WTC11 (cell line): ENCODE results near the gene OPTN.

Source experiments
- GRHL2 ChIP-seq: fragments of 250-450 bp; sonication (Bioruptor Pico); IDR thresholded peaks from 2 replicates; pipeline ENCODE4 v1.8.0; 2022; ENCODE audit warnings: mild to moderate bottlenecking, moderate library complexity; ENCODE audit not compliant: insufficient replicate concordance, severe bottlenecking
- KAT7 ChIP-seq: sonication (generic); formaldehyde crosslinking; IDR thresholded peaks from 2 replicates; pipeline ENCODE4 v1.8.1; 2023; ENCODE audit warnings: missing genetic modification reagents, mild to moderate bottlenecking, borderline replicate concordance
- SMAD3 ChIP-seq: sonication (generic); formaldehyde crosslinking; IDR thresholded peaks from 2 replicates; pipeline ENCODE4 v1.8.0; 2022; ENCODE audit warnings: missing genetic modification reagents, mild to moderate bottlenecking, borderline replicate concordance
- SMAD4 ChIP-seq: sonication (generic); formaldehyde crosslinking; IDR thresholded peaks from 2 replicates; pipeline ENCODE4 v1.8.0; 2022; ENCODE audit warnings: mild to moderate bottlenecking, missing genetic modification reagents
- ZNF263 ChIP-seq: sonication (generic); formaldehyde crosslinking; IDR thresholded peaks from 2 replicates; pipeline ENCODE4 v1.8.1; 2022; ENCODE audit warnings: low read depth, mild to moderate bottlenecking, moderate library complexity, missing genetic modification reagents
- TF ChIP-seq, protein P1 (sequence below): fragments of 200-600 bp; IDR thresholded peaks from 2 replicates; pipeline ENCODE4 v1.8.0; 2022; ENCODE audit warnings: antibody characterized with exemption
- TF ChIP-seq, protein P2 (sequence below): sonication (generic); formaldehyde crosslinking; IDR thresholded peaks from 2 replicates; pipeline ENCODE4 v1.8.0; 2023; ENCODE audit warnings: missing genetic modification reagents
- TF ChIP-seq, protein P3 (sequence below): sonication (generic); formaldehyde crosslinking; IDR thresholded peaks from 2 replicates; pipeline ENCODE4 v1.8.1; 2023; ENCODE audit warnings: mild to moderate bottlenecking, moderate library complexity, missing genetic modification reagents
- TF ChIP-seq, protein P4 (sequence below): sonication (generic); formaldehyde crosslinking; IDR thresholded peaks from 2 replicates; pipeline ENCODE4 v1.8.0; 2022; ENCODE audit warnings: mild to moderate bottlenecking, missing genetic modification reagents
- TF ChIP-seq, protein P5 (sequence below): fragments of 250-450 bp; sonication (Bioruptor Pico); IDR thresholded peaks from 2 replicates; pipeline ENCODE4 v2.1.2; 2022; ENCODE audit warnings: mild to moderate bottlenecking, moderate library complexity
- TF ChIP-seq, protein P6 (sequence below): sonication (generic); formaldehyde crosslinking; IDR thresholded peaks from 2 replicates; pipeline ENCODE4 v1.8.1; 2023; ENCODE audit warnings: mild to moderate bottlenecking, missing genetic modification reagents, moderate library complexity
- TF ChIP-seq, protein P7 (sequence below): sonication (generic); formaldehyde crosslinking; IDR thresholded peaks from 2 replicates; pipeline ENCODE4 v1.8.0; 2022; ENCODE audit warnings: mild to moderate bottlenecking, missing genetic modification reagents

DNA sequence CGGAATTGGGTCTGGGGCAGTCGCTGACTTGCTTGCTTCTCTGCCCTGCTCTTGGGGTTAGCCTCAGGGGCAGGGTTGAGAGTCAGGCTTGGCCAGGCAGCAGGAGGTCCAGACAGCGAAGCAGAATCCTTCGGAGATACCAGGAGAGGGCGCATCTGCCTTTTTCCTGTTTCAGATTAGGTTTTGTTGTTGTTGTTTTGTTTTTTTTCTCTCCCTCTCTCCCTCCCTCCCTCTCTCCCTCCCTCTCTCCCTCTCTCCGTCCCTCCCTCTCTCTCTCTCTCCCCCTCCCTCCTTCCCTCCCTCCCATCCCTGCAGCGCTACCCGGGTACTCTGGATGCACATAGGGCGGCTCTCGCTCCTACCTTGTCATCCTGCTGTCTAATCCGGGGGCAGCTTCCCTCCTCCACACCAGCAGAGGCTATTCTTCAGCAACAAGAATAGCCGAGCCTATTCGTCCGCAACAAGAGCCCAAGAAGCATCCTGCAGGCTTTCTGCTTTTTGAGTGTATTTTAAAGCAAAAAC lies 758 bp upstream of the OPTN start:
- TF ChIP-seq, protein P1, sequence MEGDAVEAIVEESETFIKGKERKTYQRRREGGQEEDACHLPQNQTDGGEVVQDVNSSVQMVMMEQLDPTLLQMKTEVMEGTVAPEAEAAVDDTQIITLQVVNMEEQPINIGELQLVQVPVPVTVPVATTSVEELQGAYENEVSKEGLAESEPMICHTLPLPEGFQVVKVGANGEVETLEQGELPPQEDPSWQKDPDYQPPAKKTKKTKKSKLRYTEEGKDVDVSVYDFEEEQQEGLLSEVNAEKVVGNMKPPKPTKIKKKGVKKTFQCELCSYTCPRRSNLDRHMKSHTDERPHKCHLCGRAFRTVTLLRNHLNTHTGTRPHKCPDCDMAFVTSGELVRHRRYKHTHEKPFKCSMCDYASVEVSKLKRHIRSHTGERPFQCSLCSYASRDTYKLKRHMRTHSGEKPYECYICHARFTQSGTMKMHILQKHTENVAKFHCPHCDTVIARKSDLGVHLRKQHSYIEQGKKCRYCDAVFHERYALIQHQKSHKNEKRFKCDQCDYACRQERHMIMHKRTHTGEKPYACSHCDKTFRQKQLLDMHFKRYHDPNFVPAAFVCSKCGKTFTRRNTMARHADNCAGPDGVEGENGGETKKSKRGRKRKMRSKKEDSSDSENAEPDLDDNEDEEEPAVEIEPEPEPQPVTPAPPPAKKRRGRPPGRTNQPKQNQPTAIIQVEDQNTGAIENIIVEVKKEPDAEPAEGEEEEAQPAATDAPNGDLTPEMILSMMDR = no peak
- TF ChIP-seq ZNF263 (CRISPR knock-in tag) = no peak
- TF ChIP-seq, protein P2, sequence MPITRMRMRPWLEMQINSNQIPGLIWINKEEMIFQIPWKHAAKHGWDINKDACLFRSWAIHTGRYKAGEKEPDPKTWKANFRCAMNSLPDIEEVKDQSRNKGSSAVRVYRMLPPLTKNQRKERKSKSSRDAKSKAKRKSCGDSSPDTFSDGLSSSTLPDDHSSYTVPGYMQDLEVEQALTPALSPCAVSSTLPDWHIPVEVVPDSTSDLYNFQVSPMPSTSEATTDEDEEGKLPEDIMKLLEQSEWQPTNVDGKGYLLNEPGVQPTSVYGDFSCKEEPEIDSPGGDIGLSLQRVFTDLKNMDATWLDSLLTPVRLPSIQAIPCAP (CRISPR knock-in tag) = no peak
- TF ChIP-seq, protein P3, sequence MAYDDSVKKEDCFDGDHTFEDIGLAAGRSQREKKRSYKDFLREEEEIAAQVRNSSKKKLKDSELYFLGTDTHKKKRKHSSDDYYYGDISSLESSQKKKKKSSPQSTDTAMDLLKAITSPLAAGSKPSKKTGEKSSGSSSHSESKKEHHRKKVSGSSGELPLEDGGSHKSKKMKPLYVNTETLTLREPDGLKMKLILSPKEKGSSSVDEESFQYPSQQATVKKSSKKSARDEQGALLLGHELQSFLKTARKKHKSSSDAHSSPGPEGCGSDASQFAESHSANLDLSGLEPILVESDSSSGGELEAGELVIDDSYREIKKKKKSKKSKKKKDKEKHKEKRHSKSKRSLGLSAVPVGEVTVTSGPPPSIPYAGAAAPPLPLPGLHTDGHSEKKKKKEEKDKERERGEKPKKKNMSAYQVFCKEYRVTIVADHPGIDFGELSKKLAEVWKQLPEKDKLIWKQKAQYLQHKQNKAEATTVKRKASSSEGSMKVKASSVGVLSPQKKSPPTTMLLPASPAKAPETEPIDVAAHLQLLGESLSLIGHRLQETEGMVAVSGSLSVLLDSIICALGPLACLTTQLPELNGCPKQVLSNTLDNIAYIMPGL (CRISPR knock-in tag) = no peak
- no peak for TF ChIP-seq SMAD4
- no peak for TF ChIP-seq GRHL2 (CRISPR knock-in tag)
- TF ChIP-seq, protein P4, sequence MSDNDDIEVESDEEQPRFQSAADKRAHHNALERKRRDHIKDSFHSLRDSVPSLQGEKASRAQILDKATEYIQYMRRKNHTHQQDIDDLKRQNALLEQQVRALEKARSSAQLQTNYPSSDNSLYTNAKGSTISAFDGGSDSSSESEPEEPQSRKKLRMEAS (CRISPR knock-in tag) = no peak
- TF ChIP-seq, protein P5, sequence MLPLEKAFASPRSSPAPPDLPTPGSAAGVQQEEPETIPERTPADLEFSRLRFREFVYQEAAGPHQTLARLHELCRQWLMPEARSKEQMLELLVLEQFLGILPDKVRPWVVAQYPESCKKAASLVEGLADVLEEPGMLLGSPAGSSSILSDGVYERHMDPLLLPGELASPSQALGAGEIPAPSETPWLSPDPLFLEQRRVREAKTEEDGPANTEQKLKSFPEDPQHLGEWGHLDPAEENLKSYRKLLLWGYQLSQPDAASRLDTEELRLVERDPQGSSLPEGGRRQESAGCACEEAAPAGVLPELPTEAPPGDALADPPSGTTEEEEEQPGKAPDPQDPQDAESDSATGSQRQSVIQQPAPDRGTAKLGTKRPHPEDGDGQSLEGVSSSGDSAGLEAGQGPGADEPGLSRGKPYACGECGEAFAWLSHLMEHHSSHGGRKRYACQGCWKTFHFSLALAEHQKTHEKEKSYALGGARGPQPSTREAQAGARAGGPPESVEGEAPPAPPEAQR = no peak
- TF ChIP-seq, protein P6, sequence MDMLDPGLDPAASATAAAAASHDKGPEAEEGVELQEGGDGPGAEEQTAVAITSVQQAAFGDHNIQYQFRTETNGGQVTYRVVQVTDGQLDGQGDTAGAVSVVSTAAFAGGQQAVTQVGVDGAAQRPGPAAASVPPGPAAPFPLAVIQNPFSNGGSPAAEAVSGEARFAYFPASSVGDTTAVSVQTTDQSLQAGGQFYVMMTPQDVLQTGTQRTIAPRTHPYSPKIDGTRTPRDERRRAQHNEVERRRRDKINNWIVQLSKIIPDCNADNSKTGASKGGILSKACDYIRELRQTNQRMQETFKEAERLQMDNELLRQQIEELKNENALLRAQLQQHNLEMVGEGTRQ = no peak
- TF ChIP-seq, protein P7, sequence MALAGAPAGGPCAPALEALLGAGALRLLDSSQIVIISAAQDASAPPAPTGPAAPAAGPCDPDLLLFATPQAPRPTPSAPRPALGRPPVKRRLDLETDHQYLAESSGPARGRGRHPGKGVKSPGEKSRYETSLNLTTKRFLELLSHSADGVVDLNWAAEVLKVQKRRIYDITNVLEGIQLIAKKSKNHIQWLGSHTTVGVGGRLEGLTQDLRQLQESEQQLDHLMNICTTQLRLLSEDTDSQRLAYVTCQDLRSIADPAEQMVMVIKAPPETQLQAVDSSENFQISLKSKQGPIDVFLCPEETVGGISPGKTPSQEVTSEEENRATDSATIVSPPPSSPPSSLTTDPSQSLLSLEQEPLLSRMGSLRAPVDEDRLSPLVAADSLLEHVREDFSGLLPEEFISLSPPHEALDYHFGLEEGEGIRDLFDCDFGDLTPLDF (CRISPR knock-in tag) = no peak
- TF ChIP-seq SMAD3 = no peak
- no peak for TF ChIP-seq KAT7 (CRISPR knock-in tag)
